ENCODE results near the gene LILRA6.
"Not testable (repeated sequence)": the region's sequence is repeated elsewhere in the genome, so short reads cannot be mapped to it uniquely, and the experiment has no call there.

LILRA6 gene

DNA sequence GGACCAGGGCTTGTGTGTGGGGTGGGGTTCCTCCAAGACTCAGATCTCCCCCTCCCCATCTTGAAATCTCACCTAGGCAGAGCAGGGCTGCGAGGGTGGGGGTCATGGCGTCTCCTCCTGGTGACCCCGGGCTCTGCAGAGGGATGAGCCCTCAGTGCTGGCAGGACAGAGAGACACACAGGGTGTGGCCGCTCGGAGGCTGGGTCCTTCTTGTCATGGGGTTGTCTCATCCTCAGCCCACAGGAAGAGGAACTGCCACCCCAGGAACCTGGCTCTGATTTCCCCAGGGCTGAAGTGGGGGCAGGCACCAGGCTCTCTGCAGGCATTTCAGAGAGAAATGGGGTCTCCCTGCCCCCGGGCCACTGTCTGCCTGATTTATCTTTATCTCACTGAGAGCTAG is at the start of gene LILRA6:
Gene LILRA6 (minus strand): TSS at position 145 of the 400 bp plus-strand sequence.
- FAIRE-seq, result not testable (repeated sequence)

DNA sequence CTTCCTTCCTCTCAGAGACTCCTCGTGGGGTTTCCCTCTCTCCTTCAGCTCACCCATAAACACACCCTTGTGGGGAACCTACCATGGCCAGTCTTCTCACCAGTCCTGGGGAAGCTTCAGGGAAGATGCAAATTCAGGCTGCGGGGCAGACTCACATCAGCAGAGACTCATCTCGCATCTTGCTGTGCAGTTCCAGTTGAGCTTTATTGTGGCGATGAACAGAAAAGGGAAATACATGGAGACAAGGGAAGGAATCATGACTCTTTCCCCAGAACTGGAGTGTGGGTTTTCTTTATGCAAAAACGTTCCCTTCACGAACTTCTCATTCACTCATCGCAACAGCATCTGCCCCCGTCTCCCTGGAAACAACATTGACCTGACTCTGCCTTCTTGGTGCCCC is 46.6 kb upstream of the LILRA6 start:
- not testable (repeated sequence) for FAIRE-seq

DNA sequence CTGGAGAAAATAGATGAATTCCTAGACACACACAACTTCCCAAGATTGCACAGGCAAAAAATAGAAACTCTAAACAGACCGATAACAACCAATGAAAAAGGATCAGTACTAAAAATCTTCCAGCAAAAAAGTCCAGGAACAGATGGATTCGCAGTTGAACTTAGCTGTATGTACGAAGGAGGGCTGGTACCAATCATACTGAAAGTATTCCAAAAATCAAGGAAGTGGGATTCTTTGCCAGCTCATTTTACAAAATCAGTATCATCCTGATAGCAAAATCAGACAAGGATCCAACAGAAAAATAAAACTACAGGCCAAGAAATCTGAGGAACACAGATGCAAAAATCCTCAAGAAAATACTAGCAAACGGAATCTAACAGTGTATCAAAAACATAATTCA is 44.9 kb upstream of the LILRA6 start:
- no peak for FAIRE-seq

DNA sequence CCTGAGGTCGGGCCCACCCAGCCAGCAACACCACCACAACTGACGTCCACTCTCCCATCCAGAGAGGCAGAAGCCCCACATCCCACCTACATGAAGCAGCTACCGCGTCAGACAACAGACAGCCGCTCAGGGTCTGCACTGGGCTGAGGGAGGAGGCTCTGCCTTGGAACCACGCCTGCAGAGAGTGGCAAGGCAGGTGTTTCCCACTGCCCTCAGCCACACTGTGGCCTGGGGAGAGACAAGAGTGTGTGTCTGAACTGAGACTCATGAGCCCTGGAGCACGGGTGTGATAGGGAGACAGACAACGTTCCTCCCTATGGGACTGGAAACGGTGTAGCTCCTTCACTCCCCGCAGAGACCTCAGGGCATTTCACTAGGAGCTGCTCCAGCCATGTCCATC is 43.7 kb upstream of the LILRA6 start:
- not testable (repeated sequence) for FAIRE-seq

DNA sequence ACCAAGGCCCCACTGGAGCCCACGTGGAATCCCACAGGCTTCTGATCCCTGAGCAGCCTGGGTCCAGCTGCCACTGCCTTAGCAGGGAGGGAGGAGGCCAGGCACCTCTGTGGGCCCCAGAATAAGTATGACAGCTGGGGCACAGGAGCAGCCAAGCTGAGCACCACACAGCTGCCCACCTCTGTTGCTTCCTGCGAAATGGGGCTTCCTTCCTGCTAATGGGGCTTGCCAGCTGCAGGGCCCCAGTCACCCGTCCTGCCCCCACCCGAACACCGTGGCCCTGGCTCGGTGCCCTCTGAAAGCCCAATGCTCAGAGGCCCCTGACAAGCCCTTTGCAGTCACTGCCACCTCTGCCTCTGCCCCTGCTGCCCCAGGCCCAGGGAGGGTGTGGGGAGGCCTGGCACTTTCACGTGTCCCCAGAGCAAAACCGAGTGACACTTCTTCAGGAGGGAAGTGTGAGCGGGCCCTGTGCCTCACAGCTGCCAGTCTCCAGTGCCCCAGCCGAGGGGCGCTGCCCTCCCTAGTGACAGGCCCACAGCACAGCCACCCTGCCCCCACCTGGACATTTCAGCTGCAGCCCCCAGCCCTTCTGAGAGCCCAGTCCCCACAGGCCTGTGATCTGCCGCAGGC is 43.0 kb upstream of the LILRA6 start:
- FAIRE-seq, result not testable (repeated sequence)

DNA sequence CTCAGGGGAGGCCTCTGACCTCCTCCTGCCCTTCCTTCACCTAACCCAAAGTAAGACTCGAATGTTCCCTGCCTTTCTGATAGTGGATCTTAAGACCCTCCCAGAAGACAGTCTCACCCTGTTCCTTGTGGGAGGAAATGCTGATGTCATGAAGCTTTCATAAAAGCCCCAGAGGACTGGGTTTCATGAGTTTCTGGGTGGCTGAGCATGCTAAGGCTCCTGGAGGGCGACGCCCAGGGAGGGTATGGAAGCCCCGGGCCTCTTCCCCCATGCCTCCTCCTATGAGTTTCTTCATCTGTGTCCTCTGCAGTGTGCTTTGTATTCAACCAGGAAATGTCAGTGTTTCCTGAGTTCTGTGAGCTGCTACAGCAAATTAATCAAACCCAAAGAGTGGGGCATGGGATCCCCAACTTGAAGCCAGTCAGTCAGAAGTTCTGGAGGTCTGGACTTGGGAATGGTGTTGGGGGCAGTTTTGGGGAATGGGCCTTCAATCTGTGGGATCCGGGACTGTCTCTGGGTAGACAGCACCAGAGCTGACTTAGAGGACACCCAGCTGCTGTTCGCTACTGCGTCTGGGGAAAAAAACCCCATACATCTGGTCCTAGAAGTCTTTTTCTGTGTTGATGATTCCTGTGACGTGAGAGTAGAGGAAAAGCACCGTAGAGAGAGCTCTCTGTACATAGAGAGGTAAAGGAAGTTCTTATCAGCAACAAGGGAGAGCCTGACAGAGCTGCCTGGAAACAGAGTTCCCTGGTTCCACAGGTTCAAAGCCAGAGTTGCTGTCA is 40.3 kb upstream of the LILRA6 start:
- FAIRE-seq, result no peak

DNA sequence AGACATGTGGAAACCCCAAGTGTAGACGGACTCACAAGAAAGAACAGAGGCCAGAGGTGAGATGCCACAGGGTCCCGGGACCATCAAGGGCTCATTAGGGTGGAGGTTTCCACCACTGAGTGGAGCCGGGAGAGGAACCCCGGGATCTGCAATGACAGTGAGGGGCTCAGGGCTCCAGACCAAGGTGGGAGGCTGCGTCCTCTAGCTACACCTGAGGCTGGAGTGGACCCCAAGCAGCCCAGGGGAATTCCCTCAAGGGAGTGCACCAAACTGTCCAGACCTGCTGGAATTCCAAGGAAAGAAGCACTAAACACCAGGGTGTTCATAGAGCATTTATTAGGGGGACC is 39.1 kb upstream of the LILRA6 start:
- FAIRE-seq, result not testable (repeated sequence)

DNA sequence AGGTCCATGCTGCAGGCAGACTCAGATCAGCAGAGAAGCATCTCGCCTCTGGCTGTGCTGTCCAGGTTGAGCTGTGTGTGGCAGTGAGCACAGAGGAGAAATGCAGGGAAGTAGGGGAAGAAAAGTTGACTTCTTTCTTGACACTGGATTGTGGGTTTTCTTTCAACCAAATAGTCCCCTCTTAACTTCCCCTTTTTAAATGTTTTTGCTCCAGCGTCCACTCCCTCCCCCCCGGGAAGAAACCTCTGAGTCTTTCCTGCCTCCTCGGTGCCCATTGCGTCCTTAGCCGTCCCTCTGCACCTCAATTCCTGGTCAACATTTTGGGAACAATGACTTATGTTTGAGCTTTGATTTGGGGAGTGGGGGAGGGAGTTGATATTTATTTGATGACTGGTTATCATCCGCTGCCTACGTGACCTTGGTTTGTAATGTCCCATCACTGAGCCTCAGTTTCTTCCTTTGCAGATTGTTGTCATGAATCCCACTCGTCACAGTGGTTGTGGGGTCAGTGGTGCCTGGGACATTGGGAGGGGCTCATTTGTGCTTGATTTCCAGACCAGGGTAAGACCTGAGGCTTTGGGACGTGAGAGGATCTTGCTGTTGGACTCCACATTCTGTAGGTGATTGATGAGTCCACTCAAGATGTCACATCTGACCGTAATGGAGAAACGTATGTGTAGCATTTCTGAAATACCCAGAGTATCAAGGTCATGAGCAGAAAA is 38.6 kb upstream of the LILRA6 start, which contains the start of gene LILRB2:
Gene LILRB2 (minus strand): TSS at position 104 of the 722 bp plus-strand sequence. CDS start 614 bp downstream, outside the sequence.
- FAIRE-seq, result no peak

DNA sequence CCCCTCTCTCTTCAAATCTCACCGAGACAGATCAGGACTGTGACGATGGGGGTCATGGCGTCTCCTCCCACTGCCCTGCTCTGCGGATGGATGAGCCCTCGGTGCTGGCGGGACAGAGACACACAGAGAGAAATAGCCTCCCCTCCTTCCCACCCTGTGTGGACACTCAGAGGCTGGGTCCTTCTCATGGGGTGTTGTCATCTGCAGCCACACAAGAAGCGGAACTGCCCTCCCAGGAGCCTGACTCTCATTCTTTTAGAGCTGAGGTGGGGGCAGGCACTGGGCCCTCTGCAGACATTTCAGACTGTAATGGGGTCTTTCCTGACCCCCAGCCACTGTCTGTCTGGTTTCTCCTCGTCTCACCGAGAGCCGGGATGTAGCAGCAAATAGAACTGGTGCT is 37.9 kb upstream of the LILRA6 start:
- not testable (repeated sequence) for FAIRE-seq

DNA sequence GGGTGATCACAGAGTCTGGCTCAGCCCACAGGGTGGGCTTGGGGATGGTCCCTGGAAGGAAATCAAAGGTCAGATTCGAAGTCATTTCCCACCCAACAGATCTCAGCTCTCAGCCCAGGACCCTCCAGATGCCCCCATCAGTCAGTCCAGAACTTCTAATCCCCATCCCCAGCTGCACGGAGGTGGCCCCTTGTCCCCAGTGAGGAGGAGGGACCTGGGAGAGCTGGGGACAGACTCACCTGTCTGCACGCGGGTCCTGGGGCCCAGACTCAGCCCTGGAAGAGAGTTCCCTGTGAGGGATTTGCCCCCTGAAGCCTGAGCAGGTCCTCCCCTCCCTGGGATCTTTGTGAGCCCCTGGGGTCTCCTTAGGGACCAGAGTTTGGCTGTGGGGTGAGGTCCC is 37.4 kb upstream of the LILRA6 start:
- not testable (repeated sequence) for FAIRE-seq

DNA sequence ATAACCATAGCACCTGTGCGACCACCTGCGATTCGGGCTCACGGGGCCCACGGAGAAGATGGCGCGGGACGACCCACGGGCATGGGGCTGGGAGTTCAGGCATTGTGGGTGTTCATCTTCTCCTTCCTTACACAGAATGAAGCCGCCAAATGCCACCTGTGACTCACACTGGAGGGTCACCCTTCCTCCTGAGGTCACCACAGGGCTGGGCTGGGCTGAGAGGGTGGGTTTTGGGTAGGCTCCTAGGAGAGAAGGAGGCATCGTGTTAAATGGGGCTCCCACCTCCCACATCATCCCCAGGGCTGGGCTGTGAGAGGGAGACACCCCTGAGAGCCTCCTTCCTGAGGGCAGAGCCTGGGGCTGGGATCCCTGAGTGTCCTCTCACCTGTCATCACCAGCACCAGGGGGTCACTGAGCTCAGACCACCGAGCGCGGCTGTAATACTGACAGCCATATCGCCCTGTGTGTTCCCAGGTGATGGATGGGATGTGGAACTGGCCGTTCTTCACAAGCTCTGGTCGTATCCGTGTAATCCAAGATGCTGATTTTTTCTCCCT is 36.9 kb upstream of the LILRA6 start:
- FAIRE-seq, result no peak

DNA sequence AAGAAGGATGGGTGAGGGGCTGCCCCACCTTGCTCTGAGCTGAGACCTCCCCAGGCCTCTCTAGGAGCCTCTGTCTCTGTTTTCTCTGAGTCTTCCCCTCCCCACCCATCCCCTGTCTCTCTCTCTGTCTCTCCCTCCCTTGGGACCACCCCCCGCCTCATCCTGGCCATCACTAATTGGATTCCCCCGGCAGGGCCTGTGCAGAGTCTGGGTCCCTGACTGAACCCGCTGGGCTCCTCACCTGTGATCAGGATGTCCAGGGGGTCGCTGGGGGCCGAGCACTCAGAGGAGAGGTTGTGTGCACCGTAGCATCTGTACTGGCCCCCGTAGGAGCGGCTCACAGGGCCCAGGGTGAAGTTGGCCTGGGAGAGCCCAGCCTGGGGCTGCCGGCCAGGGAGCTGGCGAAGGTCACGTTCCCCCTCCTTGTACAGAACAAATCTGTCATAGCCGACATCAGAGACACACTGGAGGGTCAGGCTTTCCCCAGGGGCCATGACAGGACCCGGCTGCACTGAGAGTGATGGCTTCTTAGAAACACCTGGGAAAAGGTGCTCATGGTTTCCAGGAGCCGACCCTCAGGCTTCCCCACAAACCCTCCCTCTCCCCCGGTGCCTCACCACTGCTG is 36.1 kb upstream of the LILRA6 start:
- FAIRE-seq, result not testable (repeated sequence)

DNA sequence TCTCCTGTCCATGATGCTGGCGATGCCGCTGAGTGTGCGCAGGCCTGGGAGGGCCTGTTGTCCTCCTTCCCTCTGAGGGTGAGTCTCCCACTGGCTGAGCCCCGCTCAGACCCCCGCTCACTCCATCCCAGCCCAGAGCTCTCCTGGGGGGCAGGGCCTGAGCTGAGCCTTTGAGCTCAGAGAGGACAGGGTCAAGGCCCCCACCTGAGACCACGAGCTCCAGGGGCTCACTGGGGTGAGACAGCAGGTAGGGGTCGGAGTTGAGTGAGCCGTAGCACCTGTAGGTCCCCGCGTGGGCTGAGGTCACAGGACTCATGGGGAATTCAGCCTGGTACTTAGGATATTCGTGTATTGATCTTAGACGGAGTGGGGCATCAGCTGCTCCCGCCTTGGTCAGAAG is 35.5 kb upstream of the LILRA6 start:
- not testable (repeated sequence) for FAIRE-seq

DNA sequence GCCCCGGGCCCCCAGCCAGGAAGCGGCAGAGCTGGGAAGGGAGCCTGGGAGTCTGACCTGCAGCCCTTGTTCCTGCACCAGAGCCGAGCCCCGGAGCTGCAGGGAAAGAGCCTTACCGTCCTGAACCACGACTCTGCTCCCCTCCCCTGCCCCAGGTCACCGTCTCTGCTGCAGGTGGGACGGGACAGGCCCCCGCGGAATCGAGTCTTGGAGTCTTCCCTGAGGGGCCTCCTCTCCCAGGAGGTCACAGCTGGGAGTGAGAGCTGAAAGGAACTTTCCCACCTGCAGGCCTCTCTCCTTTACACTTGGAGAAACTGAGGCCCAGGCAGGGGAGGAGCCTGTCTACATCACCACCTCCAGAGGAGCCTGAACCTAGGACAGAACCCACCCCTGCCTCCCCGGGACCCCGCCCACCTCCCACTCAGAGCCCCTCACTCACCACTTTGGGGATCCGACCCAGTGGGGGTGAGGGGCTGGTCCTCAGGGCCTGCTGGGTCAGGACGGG is 34.6 kb upstream of the LILRA6 start:
- FAIRE-seq, result not testable (repeated sequence)

DNA sequence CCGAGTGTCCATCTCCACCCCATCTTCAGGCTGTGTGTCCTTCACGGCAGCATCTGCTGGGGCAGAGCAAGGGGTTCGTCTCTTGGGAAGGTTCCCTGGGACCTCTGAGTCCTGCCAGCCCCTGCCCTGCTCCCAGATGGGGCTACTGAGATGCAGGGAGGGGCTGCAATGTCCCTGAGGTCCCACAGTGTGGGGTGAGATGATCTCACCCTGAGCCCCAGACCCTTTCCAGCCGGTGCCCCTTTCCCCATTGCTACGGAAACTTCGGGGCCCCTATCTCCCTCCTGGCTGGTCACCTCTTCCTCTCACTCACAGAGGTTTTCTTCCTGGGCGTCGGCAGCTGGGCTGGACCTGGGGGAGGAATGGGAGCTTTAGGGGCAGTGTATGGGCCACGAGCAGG is 33.4 kb upstream of the LILRA6 start:
- FAIRE-seq, result no peak

DNA sequence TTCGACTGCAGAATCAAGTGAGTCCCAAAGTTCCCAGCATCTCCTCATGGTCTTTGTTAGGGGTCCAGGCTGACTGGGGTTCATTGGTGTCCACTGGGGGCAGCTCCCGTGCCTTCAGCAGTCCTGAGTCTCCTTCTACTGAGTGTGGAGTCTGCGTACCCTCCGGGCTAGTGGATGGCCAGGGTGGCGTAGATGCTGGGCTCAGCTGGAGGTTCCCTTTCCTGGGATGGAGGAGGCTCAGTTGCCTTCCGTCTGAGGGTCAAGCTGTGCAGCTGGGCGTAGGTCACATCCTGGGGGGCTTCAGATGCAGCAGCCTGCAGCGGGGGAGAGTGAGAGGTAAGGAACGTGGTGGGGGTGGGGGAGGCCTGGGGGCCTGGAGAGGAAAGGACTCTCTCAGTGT is 31.9 kb upstream of the LILRA6 start:
- FAIRE-seq, result not testable (repeated sequence)

DNA sequence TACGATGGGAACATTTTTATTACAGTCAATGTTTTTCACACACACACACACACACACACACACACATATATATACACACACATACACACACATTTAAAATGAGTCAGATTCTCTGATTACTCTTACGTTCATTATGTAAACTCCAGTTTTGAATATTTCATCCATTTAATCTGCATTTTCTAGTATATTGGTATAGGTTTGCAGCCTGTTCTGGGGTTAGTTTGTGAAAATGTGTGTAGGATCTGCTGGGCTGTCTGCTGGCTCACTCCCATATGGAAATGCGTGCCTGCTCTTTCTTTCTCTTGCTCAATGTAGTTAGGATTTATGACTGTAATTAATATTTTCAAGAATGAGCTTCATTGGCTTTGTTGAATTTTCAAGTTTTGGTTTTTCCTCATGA is 31.2 kb upstream of the LILRA6 start:
- no peak for FAIRE-seq

DNA sequence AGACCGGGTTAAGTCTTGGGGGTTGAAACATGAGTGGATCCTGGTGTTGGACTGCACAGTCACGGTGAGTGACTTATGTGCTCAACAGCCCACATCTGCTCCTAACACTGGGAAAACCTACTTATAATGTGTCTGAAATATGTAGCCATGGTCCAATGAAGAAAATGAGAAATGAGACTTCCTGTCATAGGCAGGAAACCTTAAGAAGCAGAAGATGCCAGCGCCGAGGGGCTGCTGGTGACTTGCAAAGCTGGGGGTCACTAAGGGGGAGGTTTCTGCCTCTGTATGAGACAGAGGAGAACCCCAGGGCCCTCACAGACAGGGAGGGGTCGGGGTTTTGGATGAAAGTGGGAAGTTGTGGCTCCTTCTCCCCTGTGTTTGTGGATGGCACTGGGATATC is 29.6 kb upstream of the LILRA6 start:
- not testable (repeated sequence) for FAIRE-seq

DNA sequence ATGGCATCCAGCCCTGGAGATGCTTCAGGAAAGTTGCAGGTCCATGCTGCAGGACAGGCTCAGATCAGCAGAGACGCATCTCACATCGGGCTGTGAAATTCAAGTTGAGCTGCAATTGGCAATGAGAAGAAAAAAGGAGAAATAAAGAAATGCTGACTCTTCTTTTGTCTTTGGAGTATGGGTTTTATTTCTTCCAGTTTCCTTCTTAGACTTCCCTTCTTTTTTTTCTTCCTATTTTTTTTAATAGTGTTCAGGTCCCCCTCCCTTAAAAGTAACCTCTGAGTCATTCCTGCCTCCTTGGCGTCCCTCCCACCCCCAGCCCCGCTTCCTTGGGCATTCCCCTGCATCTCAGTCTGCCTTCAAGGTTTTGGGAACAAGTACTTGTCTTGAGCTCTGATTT is 29.0 kb upstream of the LILRA6 start:
- not testable (repeated sequence) for FAIRE-seq

DNA sequence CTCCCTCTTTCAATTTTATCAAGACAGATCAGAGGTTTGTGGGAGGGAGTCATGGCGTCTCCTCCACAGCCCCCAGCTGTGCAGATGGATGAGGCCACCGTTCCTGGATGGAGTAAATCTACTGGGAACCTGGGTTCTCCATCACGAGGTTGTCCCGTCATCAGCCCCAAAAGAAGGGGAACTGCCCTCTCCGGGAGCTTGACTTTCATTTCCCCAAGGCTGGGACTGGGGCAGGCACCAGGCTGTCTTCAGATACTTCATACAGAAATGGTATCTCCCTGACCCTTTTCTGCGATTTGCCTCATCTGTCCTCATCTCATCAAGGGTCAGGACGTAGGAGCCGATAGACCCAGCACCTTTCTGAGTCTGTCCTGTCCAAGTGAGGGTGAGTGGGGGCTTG is 28.5 kb upstream of the LILRA6 start:
- no peak for FAIRE-seq

DNA sequence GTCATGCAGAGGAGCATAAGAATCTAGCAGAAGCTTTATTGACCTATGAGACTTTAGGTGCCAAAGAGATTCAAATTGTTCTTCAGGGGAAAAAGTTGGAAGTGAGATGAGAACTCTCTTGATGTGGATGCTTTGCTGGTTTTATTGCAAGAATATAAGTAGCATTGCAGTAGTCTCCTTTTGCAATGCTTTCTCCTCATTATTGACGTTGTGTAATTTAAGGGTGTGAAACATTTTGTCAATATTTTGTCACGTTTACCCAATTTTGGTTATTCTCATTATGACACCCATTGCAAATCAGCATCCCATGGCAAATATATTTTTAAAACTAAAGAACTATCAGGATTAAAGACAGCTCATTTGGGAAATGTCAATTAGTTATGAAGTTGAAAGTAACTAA is 26.3 kb upstream of the LILRA6 start:
- FAIRE-seq, result no peak

DNA sequence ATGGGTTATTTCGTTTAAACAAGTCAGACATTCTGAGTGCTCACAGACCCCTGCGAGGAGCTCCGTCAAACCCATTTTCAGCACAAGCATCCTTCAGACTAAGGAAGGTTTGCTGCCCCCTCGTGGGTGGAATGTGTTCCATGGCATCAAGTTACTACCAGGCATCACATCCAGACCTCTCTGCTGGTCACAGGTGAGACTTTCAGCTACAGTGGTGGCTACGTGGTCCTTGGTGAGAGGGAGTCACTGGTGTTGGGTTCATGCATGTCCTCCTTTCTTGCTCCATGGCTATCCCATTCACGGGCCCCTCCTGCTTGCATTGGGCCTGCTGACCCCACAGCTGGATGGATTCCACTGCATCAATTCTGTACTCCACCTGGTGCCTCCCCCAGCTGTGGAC is 23.5 kb upstream of the LILRA6 start:
- FAIRE-seq, result no peak

DNA sequence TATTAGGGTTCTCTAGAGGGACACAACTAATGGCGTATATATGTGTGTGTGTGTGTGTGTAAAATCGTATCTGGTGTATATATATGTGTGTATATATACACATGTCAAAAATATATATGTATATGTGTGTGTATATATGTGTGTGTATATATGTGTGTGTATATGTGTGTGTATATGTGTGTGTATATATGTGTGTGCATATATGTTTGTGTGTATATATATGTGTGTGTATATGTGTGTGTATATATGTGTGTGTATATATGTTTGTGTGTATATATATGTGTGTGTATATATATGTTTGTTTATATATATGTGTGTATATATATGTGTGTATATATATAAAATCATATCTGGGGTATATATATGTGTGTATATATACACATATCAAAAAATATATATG is 19.9 kb upstream of the LILRA6 start:
- FAIRE-seq, result no peak
